ENCODE measurements around the gene ADRA2C.

DNA sequence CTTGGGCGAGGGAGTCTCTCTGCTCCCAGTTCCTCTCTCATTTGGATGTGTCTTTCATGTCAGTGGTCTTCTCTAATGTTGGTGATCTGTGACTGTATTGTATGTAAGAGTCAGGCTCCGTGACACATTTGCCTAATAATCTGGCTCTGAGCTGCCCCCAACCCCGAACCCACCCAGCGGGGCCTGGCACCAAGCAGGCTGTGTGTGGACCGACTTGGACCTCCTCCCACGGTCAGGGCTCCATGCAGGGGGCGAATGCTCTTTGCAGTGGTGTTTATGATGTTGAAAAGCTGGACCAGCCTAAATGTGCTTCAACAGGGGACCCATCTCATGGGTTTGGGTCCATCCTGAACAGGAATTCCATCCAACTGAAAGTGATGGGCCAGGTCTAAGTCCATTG, 47.0 kb upstream of the ADRA2C start:
- TF ChIP-seq, protein P1, sequence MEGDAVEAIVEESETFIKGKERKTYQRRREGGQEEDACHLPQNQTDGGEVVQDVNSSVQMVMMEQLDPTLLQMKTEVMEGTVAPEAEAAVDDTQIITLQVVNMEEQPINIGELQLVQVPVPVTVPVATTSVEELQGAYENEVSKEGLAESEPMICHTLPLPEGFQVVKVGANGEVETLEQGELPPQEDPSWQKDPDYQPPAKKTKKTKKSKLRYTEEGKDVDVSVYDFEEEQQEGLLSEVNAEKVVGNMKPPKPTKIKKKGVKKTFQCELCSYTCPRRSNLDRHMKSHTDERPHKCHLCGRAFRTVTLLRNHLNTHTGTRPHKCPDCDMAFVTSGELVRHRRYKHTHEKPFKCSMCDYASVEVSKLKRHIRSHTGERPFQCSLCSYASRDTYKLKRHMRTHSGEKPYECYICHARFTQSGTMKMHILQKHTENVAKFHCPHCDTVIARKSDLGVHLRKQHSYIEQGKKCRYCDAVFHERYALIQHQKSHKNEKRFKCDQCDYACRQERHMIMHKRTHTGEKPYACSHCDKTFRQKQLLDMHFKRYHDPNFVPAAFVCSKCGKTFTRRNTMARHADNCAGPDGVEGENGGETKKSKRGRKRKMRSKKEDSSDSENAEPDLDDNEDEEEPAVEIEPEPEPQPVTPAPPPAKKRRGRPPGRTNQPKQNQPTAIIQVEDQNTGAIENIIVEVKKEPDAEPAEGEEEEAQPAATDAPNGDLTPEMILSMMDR (IDR thresholded peaks at IDR 0.05), result no peak
- no peak for TF ChIP-seq POLR2AphosphoS5 (IDR thresholded peaks at IDR 0.05; ENCODE audit: insufficient read depth in 1 of 2, low read depth in 1 of 2)
